Kidney (tissue), 14 donors: ENCODE measurements around the gene PKHD1. TPM values are rescaled to one million over a fixed set of nuclear protein-coding genes. Genes with fewer than 3 reads are reported as not detected.

Experiments used
- DNase-seq, 5 donors: peaks; one replicate each; pipeline ENCODE4 v3.0.0-alpha.2; 2013 to 2020
- FAIRE-seq: peaks from 2 replicates; lab custom pipeline; 2012; peaks lifted over from hg19 to GRCh38; lab: Jason Lieb, UNC
- H3K27ac ChIP-seq, 2 donors: one replicate each; pipeline ENCODE4 v1.7.0; 2013; ENCODE audit warnings: low read depth in 2 of 2, low read length in 2 of 2, inconsistent platforms in 1 of 2
- H3K27me3 ChIP-seq: one replicate; pipeline ENCODE4 v1.7.1; 2013; ENCODE audit warnings: low read length, inconsistent platforms; ENCODE audit not compliant: control insufficient read depth, insufficient read depth
- H3K36me3 ChIP-seq, 3 donors: one replicate each; pipeline versions ENCODE4 v1.7.0 to v1.7.1; 2013; ENCODE audit warnings: low read length in 3 of 3, control low read depth in 1 of 3, inconsistent platforms in 1 of 3; ENCODE audit not compliant: insufficient read depth in 3 of 3, control insufficient read depth in 2 of 3
- H3K4me1 ChIP-seq, 3 donors: one replicate each; pipeline versions ENCODE4 v1.7.0 to v1.7.1; 2013; ENCODE audit warnings: low read length in 3 of 3, inconsistent platforms in 1 of 3, low read depth in 1 of 3; ENCODE audit not compliant: control insufficient read depth in 2 of 3, insufficient read depth in 2 of 3
- H3K4me3 ChIP-seq, 3 donors: one replicate each; pipeline versions ENCODE4 v1.7.0 to v1.8.1; 2013; ENCODE audit warnings: low read length in 3 of 3, control low read depth in 1 of 3, inconsistent platforms in 1 of 3
- H3K9ac ChIP-seq, 3 donors: one replicate each; pipeline versions ENCODE4 v1.7.0 to v1.7.1; 2013; ENCODE audit warnings: low read length in 3 of 3, control low read depth in 1 of 3, inconsistent platforms in 1 of 3
- H3K9me3 ChIP-seq, 3 donors: one replicate each; pipeline versions ENCODE4 v1.7.0 to v1.7.1; 2013; ENCODE audit warnings: low read length in 3 of 3, control low read depth in 1 of 3, inconsistent platforms in 1 of 3; ENCODE audit not compliant: control insufficient read depth in 2 of 3, insufficient read depth in 1 of 3
- CTCF ChIP-seq: IDR thresholded peaks from 3 replicates; pipeline ENCODE4 v1.5.1; 2012; ENCODE audit warnings: mild to moderate bottlenecking, moderate library complexity, borderline replicate concordance; ENCODE audit not compliant: insufficient read depth; ENCODE audit errors: extremely low read depth
- intact Hi-C: fragments of 100-400 bp; cut with DNase I; formaldehyde crosslinking; loops from one replicate; pipeline ENCODE4 v1.11.1; 2022
- polyA plus RNA-seq: library from polyadenylated mRNA; stranded (reverse); fragments of 350-450 nt; fragmentation: Illumina TruSeq; extraction: RNeasy Lipid Tissue Mini Kit (QIAGEN cat#74804); gene quantifications from one replicate; pipeline ENCODE4 v1.2.3, GENCODE V29; 2014; ENCODE audit warnings: low read depth, low replicate concordance; ENCODE audit not compliant: insufficient read depth
- total RNA-seq: library from RNA; stranded (reverse); fragmentation: NEBNext Ultra II Directional; extraction: Animal tissue kit (Norgen Biotek cat#: 25700); gene quantifications from one replicate; pipeline ENCODE4 v1.2.1, GENCODE V29; 2021
- donor health status: control.
- donor health status: control.
- donor health status: control.
- donor health status: control.
- donor health status: control.
- donor health status: DM: yes; HTN: yes; CAD: no.
- donor health status: Normal renal cell carcinoma (clear cell type).

Gene PKHD1
- total and polyA plus RNA-seq, 2 donors from 2014 or later = 6.0 to 77.5 TPM

DNA sequence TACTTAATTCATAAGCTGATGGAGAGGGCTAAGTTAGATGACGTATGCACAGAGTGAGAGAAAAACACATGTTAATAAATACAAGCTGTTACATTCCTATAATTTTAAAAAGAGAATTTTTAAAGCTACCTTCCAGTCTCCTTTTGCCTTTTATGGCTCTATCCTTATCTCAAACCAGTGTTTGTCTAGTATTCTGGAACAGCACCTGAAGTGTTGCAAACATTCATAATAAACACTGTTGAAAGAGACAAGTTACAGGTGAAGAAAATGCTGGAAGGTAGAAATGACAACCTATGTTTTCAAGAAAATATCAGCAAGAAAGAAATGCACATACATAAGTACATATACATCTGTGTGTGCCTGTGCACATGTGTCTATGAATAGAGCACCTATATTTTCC lies 409.1 kb downstream of the PKHD1 start:
- H3K4me3 ChIP-seq = no peak overlapping the region
- H3K4me1 ChIP-seq = peaks cover 0 to 4% (median 0%) of the 10 kb centered on the region in 3 donors
- FAIRE-seq (no peak), DNase-seq (no peak)
- no peak overlapping the region for H3K27ac ChIP-seq
- peaks cover 0 to 3% (median 0%) of the 10 kb centered on the region in 3 donors for H3K9me3 ChIP-seq
- peaks cover 0 to 10% (median 0%) of the 10 kb centered on the region in 3 donors for H3K36me3 ChIP-seq
- no peak overlapping the region for H3K9ac ChIP-seq
- TF ChIP-seq CTCF = no peak
- intact Hi-C loops = no loop called here
- no peaks in the 10 kb centered on the region for H3K27me3 ChIP-seq

- TF ChIP-seq CTCF = no peak
- no peak for FAIRE-seq
- Histone ChIP-seq H3K27me3 (no peaks in the 10 kb centered on the region), H3K4me3 (no peak overlapping the region), H3K27ac (no peak overlapping the region), H3K9me3 (peaks cover 0 to 3% (median 0%) of the 10 kb centered on the region in 3 donors), H3K9ac (no peak overlapping the region), H3K36me3 (no peaks in the 10 kb centered on the region), H3K4me1 (peaks cover 0 to 4% (median 0%) of the 10 kb centered on the region in 3 donors)
- peak in 1 of 5 donors; percentile 33 for DNase-seq
- intact Hi-C loops = no loop called here
These were observed 411.5 kb downstream of the PKHD1 start for GRCh38 chr6:51675922-51676275.

DNA sequence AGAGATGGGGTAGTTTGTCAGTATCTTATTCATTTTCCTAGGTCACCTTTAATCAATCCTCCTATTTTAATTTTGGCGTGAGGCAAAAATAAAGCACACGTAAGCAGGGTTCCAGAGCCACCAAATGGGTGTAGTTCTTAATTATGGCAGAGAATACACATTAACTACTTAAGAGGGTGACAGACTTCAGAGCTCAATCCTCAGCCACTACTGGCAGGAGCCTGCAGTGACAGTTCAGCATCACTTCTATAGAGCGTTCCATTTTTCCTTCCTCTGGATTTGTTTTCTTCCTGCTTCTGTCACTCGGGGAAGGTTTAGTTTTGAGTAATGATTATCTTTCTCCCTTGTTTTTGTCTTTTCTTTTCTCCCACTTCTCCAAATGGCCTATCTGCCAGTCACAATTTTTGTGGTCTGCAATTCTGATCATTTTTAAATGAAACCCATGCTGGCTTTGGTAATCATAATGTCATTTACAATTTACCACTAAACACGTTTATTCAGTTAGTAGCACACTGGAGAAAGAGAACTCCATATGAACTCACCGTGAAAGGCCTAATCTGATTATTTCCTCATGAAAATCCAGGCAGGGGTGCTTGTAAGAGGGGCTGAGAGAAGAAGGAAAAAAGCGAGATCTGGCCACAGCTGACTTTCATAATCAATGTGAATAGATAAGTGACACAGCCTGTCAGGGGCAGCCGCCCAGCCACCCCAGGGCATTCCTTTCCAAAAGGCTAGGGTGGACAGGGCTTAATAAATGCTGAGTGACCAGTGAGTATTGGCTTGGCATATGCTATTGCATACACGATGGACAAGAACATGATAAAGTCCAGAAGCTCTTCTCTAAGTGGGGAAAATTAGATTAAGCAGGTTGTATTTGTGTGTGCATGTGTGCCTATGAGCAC lies 412.1 kb downstream of the PKHD1 start:
- intact Hi-C loops = no loop called here

More for the DNA sequence above, 412.1 kb downstream of the PKHD1 start:
- no peak overlapping the region for H3K4me3 ChIP-seq
- H3K9ac ChIP-seq = no peak overlapping the region
- DNase-seq (peak in 1 of 5 donors; percentile 42), FAIRE-seq (no peak)
- H3K4me1 ChIP-seq = peaks cover 0 to 4% (median 0%) of the 10 kb centered on the region in 3 donors
- peaks cover 0 to 3% (median 0%) of the 10 kb centered on the region in 3 donors for H3K9me3 ChIP-seq
- TF ChIP-seq CTCF = no peak
- H3K27me3 ChIP-seq = no peaks in the 10 kb centered on the region
- H3K27ac ChIP-seq = no peak overlapping the region
- no peaks in the 10 kb centered on the region for H3K36me3 ChIP-seq
